GM21390 (cell line): ENCODE measurements around the gene BTBD7.

Experiments
- ATAC-seq: cut with Tn5 transposase; IDR thresholded peaks from one replicate; pipeline ENCODE4 v1.9.1; 2021; ENCODE audit not compliant: unreplicated experiment

The BTBD7 gene

GRCh38 chr14:93206793-93207467 lies 125.9 kb downstream of the BTBD7 start, which contains the start of the genes GON7 and UBR7:
TSS of gene GON7 (minus strand) at chr14:93207065. CDS start at chr14:93207037, 28 bp downstream.
TSS of gene UBR7 (plus strand) at chr14:93207256. CDS start at chr14:93207292, 36 bp downstream.
- ATAC-seq, result peak; percentile 78

- ATAC-seq, result no peak
Measured at GRCh38 chr14:93201155-93201704, 131.6 kb downstream of the BTBD7 start.

GRCh38 chr14:93200553-93200952 lies 132.3 kb downstream of the BTBD7 start:
- ATAC-seq, result no peak

GRCh38 chr14:93199031-93199430 lies 133.8 kb downstream of the BTBD7 start:
- ATAC-seq, result no peak

DNA sequence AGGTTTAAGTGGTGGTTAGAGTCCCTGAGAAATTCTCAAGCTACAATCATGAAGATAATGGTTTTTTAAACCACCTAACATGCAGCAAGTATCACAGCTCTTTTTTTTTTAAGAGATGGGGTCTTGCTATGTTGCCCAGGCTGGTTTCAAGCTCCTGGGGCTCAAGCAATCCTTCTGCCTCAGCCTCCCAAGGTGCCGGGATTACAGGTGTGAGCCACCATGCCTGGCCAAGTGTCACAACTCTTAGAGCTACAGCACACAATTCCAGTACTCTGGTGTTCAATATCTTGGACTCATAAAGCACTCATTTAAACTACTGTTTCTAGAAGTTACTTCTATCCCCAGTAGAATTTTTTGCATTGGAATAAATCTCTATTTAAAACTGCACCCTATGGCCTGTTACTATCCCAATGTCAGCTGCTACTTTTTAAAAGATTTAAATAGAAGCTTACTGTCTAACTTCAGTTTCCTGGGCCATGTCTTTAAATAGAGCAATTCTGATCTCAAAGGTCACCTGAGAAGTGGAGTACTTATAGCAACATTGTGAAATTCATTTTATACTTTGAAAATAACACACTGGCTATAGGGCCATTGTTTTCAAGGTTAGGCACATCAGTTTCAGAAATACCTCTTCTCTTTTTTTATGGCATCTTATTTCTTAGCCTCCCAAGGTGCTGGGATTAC lies 137.4 kb downstream of the BTBD7 start:
- no peak for ATAC-seq
